Measurements from ENCODE around the gene SPINT2.
"Not testable (repeated sequence)": the region's sequence is repeated elsewhere in the genome, so short reads cannot be mapped to it uniquely, and the experiment has no call there.

SPINT2 gene

GRCh38 chr19:38264486-38265212 lies at the start of gene SPINT2:
SPINT2 (plus strand) TSS chr19:38264573; CDS start chr19:38264893, 320 bp downstream.
- no peak for DNase-seq

GRCh38 chr19:38216785-38217641 lies 47.4 kb upstream of the SPINT2 start:
- DNase-seq, result no peak

- no peak for DNase-seq
These were observed 46.2 kb upstream of the SPINT2 start for GRCh38 chr19:38218204-38218603.

- DNase-seq, result no peak
These were observed 45.2 kb upstream of the SPINT2 start for GRCh38 chr19:38219221-38219620.

- no peak for DNase-seq
These were observed 43.0 kb upstream of the SPINT2 start for GRCh38 chr19:38221421-38221820.

- DNase-seq, result no peak
These were observed 42.2 kb upstream of the SPINT2 start for GRCh38 chr19:38221919-38222830.

- no peak for DNase-seq
These were observed 41.3 kb upstream of the SPINT2 start for GRCh38 chr19:38223119-38223523.

GRCh38 chr19:38223617-38224013 lies 40.8 kb upstream of the SPINT2 start:
- DNase-seq, result no peak

GRCh38 chr19:38224014-38224862 lies 40.1 kb upstream of the SPINT2 start, which contains the start of gene DPF1:
DPF1 (minus strand) TSS chr19:38224222; CDS start chr19:38224142, 80 bp downstream.
- peak; percentile 50 for DNase-seq

- not testable (repeated sequence) for DNase-seq
These were observed 39.5 kb upstream of the SPINT2 start for GRCh38 chr19:38224863-38225218.

- no peak for DNase-seq
These were observed 36.9 kb upstream of the SPINT2 start for GRCh38 chr19:38227287-38228004.

GRCh38 chr19:38228005-38228377 lies 36.4 kb upstream of the SPINT2 start:
- DNase-seq, result no peak

GRCh38 chr19:38228491-38229439 lies 35.6 kb upstream of the SPINT2 start:
- no peak for DNase-seq

GRCh38 chr19:38229585-38230073 lies 34.7 kb upstream of the SPINT2 start:
- peak; percentile 50 for DNase-seq

- not testable (repeated sequence) for DNase-seq
These were observed 33.8 kb upstream of the SPINT2 start for GRCh38 chr19:38230506-38231133.

- DNase-seq, result no peak
These were observed 32.5 kb upstream of the SPINT2 start for GRCh38 chr19:38231918-38232317.

GRCh38 chr19:38233740-38234251 lies 30.6 kb upstream of the SPINT2 start:
- DNase-seq, result peak; percentile 4

GRCh38 chr19:38234615-38235014 lies 29.8 kb upstream of the SPINT2 start:
- DNase-seq, result no peak

- no peak for DNase-seq
These were observed 24.6 kb upstream of the SPINT2 start for GRCh38 chr19:38239816-38240215.

All from DMS 273 treated with DMSO at 0.1 percent for 48 hours (cell line).